Fibroblast of lung (primary cell): Measurements from ENCODE around the gene DEPP1. TPM values are rescaled to one million over a fixed set of nuclear protein-coding genes. Genes with fewer than 3 reads are reported as not detected.

ENCODE experiments used
- DNase-seq, 2 donors: peaks; one replicate each; pipeline versions ENCODE4 v3.0.0 to v3.0.0-alpha.2; 2010; ENCODE audit warnings: low read depth in 2 of 2
- H2AFZ ChIP-seq: 2 replicates; pipeline ENCODE4 v1.5.1; 2012; ENCODE audit warnings: low read length, control low read depth, inconsistent platforms
- H3K27ac ChIP-seq: 2 replicates; pipeline ENCODE4 v1.5.1; 2011; ENCODE audit warnings: low read length, control low read depth; ENCODE audit not compliant: insufficient read depth
- H3K27me3 ChIP-seq: 2 replicates; pipeline ENCODE4 v1.5.1; 2011; ENCODE audit warnings: mild to moderate bottlenecking, low read length; ENCODE audit not compliant: control insufficient read depth, insufficient read depth
- H3K36me3 ChIP-seq: 2 replicates; pipeline ENCODE4 v1.5.1; 2011; ENCODE audit warnings: low read length; ENCODE audit not compliant: control insufficient read depth, insufficient read depth
- H3K4me1 ChIP-seq: 2 replicates; pipeline ENCODE4 v1.5.1; 2011; ENCODE audit warnings: low read length; ENCODE audit not compliant: control insufficient read depth, insufficient read depth; ENCODE audit errors: extremely low read depth
- H3K4me2 ChIP-seq: 2 replicates; pipeline ENCODE4 v1.5.1; 2011; ENCODE audit warnings: low read length, control low read depth; ENCODE audit not compliant: insufficient read depth; ENCODE audit errors: extremely low read depth
- H3K4me3 ChIP-seq, 4 experiments: fragments of 200-600 bp in 1 of 4; sonication (generic) in 1 of 4; replicated peaks in 1 of 4; 2 replicates each; pipeline ENCODE4 v1.5.1; 2011 to 2016; ENCODE audit warnings: low read length in 4 of 4, low read depth in 3 of 4, mild to moderate bottlenecking in 3 of 4, control low read depth in 2 of 4, inconsistent platforms in 1 of 4, mixed read lengths in 1 of 4; ENCODE audit not compliant: insufficient read depth in 1 of 4; ENCODE audit errors: control extremely low read depth in 1 of 4
- H3K79me2 ChIP-seq: 2 replicates; pipeline ENCODE4 v1.5.1; 2012; ENCODE audit warnings: mild to moderate bottlenecking, low read length, inconsistent platforms; ENCODE audit not compliant: control insufficient read depth, insufficient read depth
- H3K9ac ChIP-seq: 2 replicates; pipeline ENCODE4 v1.5.1; 2011; ENCODE audit warnings: mild to moderate bottlenecking, low read length, control low read depth; ENCODE audit not compliant: insufficient read depth
- H3K9me3 ChIP-seq: 2 replicates; pipeline ENCODE4 v1.5.1; 2012; ENCODE audit warnings: low read depth, low read length; ENCODE audit not compliant: control insufficient read depth, insufficient read depth
- H4K20me1 ChIP-seq: 2 replicates; pipeline ENCODE4 v1.5.1; 2011; ENCODE audit warnings: low read length; ENCODE audit not compliant: control insufficient read depth, insufficient read depth; ENCODE audit errors: extremely low read depth
- CTCF ChIP-seq, 2 donors: IDR thresholded peaks in 1 of 2; conservative IDR thresholded peaks in 1 of 2; 1 replicate in 1 of 2; 2 replicates in 1 of 2; pipeline ENCODE4 v1.5.1; 2011 to 2012; ENCODE audit warnings: low read length in 2 of 2, control low read depth in 1 of 2, inconsistent platforms in 1 of 2, low read depth in 1 of 2, mild to moderate bottlenecking in 1 of 2
- EZH2 ChIP-seq: IDR thresholded peaks from 2 replicates; pipeline ENCODE4 v1.5.1; 2012; ENCODE audit warnings: low read length, control low read depth, mild to moderate bottlenecking; ENCODE audit errors: missing control alignments
- polyA plus RNA-seq, 2 donors: library from polyadenylated mRNA; depleted of rRNA in 1 of 2; stranded (reverse) in 1 of 2; unstranded in 1 of 2; fragments of >200 nt; gene quantifications; 2 replicates each; pipeline ENCODE4 v1.2.1, GENCODE V29; 2011 to 2012; ENCODE audit warnings: missing spikeins in 1 of 2
- total RNA-seq: library from RNA; depleted of rRNA; stranded (reverse); fragments of >200 nt; gene quantifications from 2 replicates; pipeline ENCODE4 v1.2.1, GENCODE V29; 2014

The DEPP1 gene
- total and polyA plus RNA-seq, 2 donors (not counting 1 experiment from before 2014, with no cell fraction given) = 30.3 to 120 TPM

GRCh38 chr10:44983066-44983894 is 4.7 kb upstream of the DEPP1 start:
- Histone ChIP-seq H3K4me3 (no peak overlapping the region), H3K36me3 (no peaks in the 10 kb centered on the region), H3K79me2 (peaks cover 2% of the 10 kb centered on the region), H4K20me1 (no peaks in the 10 kb centered on the region), H2AFZ (no peak overlapping the region), H3K27me3 (no peaks in the 10 kb centered on the region), H3K4me2 (no peak overlapping the region), H3K27ac (no peak overlapping the region), H3K9me3 (no peaks in the 10 kb centered on the region), H3K9ac (no peak overlapping the region), H3K4me1 (peaks cover 38% of the 10 kb centered on the region)
- no peak for TF ChIP-seq EZH2
- TF ChIP-seq CTCF (conservative IDR thresholded peaks at IDR 0.05 in 1 of 2, IDR thresholded peaks at IDR 0.05 in 1 of 2; ENCODE audit: low read depth in 1 of 2, low read length in 2 of 2) = no peak
- no peak for DNase-seq

DNA sequence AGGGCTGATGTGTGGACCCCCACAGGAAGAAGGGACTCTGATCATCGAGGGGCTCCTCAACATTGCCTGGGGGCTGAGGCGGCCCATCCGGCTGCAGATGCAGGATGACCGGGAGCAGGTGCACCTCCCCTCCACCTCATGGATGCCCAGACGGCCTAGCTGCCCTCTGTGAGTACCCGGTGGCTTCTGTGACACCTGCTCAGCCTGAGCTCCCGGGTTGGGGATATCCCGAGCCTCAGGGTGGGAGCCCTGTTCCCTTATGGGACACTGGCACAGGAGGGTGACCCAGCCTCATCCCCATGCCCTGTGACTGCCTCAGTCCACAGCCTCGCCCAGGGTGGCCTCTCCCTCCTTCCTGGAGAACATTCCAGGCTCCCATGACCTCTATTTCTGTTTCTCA is 3.9 kb upstream of the DEPP1 start:
- no peak overlapping the region for H3K4me3 ChIP-seq
- TF ChIP-seq CTCF (conservative IDR thresholded peaks at IDR 0.05 in 1 of 2, IDR thresholded peaks at IDR 0.05 in 1 of 2; ENCODE audit: low read depth in 1 of 2, low read length in 2 of 2) (no peak), EZH2 (no peak)
- no peak for DNase-seq

DNA sequence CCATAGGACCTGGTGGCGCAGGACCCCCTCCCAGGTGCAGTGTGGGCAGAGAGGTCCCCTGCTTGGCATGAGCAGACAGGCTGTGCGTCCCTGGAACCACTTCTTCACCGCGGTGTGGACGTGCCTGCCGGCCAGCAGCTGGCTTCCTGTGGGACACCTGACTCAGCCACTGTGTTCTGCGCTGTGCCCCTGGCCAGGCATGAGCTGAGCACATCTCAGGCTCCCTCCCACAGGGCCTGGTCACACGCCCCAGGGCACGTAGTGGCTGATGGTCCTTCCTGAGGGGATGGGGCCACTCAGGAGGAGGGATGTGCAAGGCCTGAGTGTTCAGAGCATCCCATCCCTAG is 3.5 kb upstream of the DEPP1 start:
- Histone ChIP-seq H3K27me3 (no peaks in the 10 kb centered on the region), H3K9ac (no peak overlapping the region), H2AFZ (no peak overlapping the region), H3K27ac (peak overlapping the region; percentile 90), H4K20me1 (no peaks in the 10 kb centered on the region), H3K79me2 (peaks cover 7% of the 10 kb centered on the region), H3K4me3 (no peak overlapping the region), H3K36me3 (peaks cover 4% of the 10 kb centered on the region), H3K4me2 (no peak overlapping the region), H3K9me3 (no peaks in the 10 kb centered on the region), H3K4me1 (peaks cover 41% of the 10 kb centered on the region)
- DNase-seq = peak in 1 of 2 donors; percentile 67
- TF ChIP-seq EZH2 (no peak), CTCF (conservative IDR thresholded peaks at IDR 0.05 in 1 of 2, IDR thresholded peaks at IDR 0.05 in 1 of 2; ENCODE audit: low read depth in 1 of 2, low read length in 2 of 2) (no peak)

More for the DNA sequence above, 3.9 kb upstream of the DEPP1 start:
- H3K27ac ChIP-seq = no peak overlapping the region
- peaks cover 38% of the 10 kb centered on the region for H3K4me1 ChIP-seq
- peaks cover under 1% of the 10 kb centered on the region for H3K36me3 ChIP-seq
- no peak overlapping the region for H3K4me2 ChIP-seq
- peaks cover 5% of the 10 kb centered on the region for H3K79me2 ChIP-seq
- H2AFZ ChIP-seq = no peak overlapping the region
- H3K9ac ChIP-seq = no peak overlapping the region
- no peaks in the 10 kb centered on the region for H4K20me1 ChIP-seq
- no peaks in the 10 kb centered on the region for H3K9me3 ChIP-seq
- H3K27me3 ChIP-seq = no peaks in the 10 kb centered on the region
